Body of pancreas (tissue), 4 donors: ENCODE measurements around the gene GRAP2.

ENCODE experiments used
- CTCF ChIP-seq, 7 experiments: fragments of 450-650 bp in 4 of 7; fragments of 200-600 bp in 3 of 7; sonication (generic) in 3 of 7; IDR thresholded peaks; one replicate each; pipeline ENCODE4 v1.5.1; 2016 to 2019; ENCODE audit warnings: antibody characterized with exemption in 7 of 7
- POLR2A ChIP-seq, 3 donors: fragments of 450-650 bp; IDR thresholded peaks; one replicate each; pipeline ENCODE4 v1.6.1; 2016; ENCODE audit warnings: antibody characterized with exemption in 3 of 3, mild to moderate bottlenecking in 2 of 3

GRCh38 chr22:39894554-39895092 is 6.3 kb upstream of the GRAP2 start:
- no peak for TF ChIP-seq CTCF (IDR thresholded peaks at IDR 0.05)
- TF ChIP-seq POLR2A (IDR thresholded peaks at IDR 0.05) = no peak
